Left lung (tissue), 10 donors: Measurements from ENCODE around the gene SRSF9. TPM values are rescaled to one million over a fixed set of nuclear protein-coding genes. Genes with fewer than 3 reads are reported as not detected.
"Not testable (repeated sequence)": the region's sequence is repeated elsewhere in the genome, so short reads cannot be mapped to it uniquely, and the experiment has no call there.

Source experiments
- ATAC-seq: fragments of 200-7000 bp; cut with Tn5 transposase; one replicate; pipeline ENCODE4 v1.9.1; 2020; ENCODE audit warnings: moderate library complexity
- DNase-seq, 4 donors: peaks; one replicate each; pipeline ENCODE4 v3.0.0-alpha.2; 2013 to 2020
- H3K27ac ChIP-seq, 2 donors: fragments of 200-600 bp; sonication (generic) in 1 of 2; one replicate each; pipeline versions ENCODE4 v1.5.0 to v1.8.0; 2020 to 2021
- H3K27me3 ChIP-seq, 2 donors: fragments of 200-600 bp; sonication (generic) in 1 of 2; one replicate each; pipeline versions ENCODE4 v1.5.0 to v1.8.0; 2020 to 2021
- H3K36me3 ChIP-seq, 2 donors: fragments of 200-600 bp; sonication (generic) in 1 of 2; one replicate each; pipeline versions ENCODE4 v1.5.0 to v1.8.0; 2020 to 2021
- H3K4me1 ChIP-seq, 2 donors: fragments of 200-600 bp; one replicate each; pipeline ENCODE4 v1.8.0; 2021
- H3K4me3 ChIP-seq, 2 donors: fragments of 200-600 bp; sonication (generic) in 1 of 2; one replicate each; pipeline versions ENCODE4 v1.5.0 to v1.8.0; 2020 to 2021; ENCODE audit warnings: mild to moderate bottlenecking in 1 of 2
- H3K9me3 ChIP-seq, 2 donors: fragments of 200-600 bp; sonication (generic) in 1 of 2; one replicate each; pipeline versions ENCODE4 v1.5.0 to v1.8.0; 2020 to 2021
- CTCF ChIP-seq, 2 donors: fragments of 200-600 bp; sonication (generic) in 1 of 2; IDR thresholded peaks; one replicate each; pipeline versions ENCODE4 v1.5.0 to v1.8.0; 2021; ENCODE audit warnings: antibody characterized with exemption in 2 of 2
- intact Hi-C, 2 donors: fragments of 100-400 bp; cut with DNase I; formaldehyde crosslinking; loops; one replicate each; pipeline versions ENCODE4 v1.11.2 to v1.14.2; 2022
- polyA plus RNA-seq, 6 donors: library from polyadenylated mRNA; unstranded; fragments of 120-200 nt; gene quantifications; one replicate each; pipeline ENCODE4 v1.2.1, GENCODE V29; 2013; ENCODE audit not compliant: insufficient read length in 6 of 6
- total RNA-seq, 2 donors: library from RNA; stranded (reverse); fragmentation: NEBNext Ultra II Directional; extraction: Animal tissue kit (Norgen Biotek cat#: 25700); gene quantifications; one replicate each; pipeline ENCODE4 v1.2.1, GENCODE V29; 2021
- donor health status: DM: no; HTN: yes; CAD: no.
- donor health status: DM: no; HTN: no; CAD: no.

Gene SRSF9
- total and polyA plus RNA-seq, 8 donors: 120 to 225 (median 197) TPM

DNA sequence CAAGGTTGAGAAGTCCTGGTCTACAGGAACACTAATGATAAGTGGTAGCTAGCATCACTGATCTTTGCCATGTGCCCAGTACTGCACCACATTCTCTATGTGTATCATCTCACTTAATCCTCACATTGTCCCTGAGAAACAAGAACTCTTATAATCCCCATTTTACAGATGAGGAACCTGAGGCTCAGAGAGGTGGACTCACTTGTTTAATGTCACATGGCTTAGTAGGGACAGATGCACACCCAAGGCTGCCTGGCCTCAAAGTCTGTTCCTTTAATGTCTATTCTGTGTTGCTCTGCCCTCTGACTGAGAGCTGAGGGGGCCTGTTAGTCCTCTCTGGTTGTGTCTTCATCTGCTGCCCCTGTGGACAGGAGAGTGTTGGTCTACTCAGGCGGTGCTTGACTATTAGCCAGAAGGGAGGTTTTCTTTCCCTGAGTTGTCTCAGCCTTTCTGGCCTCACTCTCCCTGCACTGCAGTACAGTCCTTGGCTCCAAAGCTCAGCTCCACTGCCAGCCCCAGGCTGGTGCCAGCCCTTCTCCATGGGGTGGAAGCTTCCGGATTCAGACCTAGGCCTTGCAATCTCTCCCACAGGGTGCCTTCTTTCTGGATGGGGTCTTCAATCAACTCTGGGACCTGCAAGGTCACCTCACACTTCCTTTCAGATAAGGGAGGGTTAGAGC, 21.4 kb upstream of the SRSF9 start:
- intact Hi-C loops: no loop called here
- TF ChIP-seq CTCF (IDR thresholded peaks at IDR 0.05): no peak
- ATAC-seq (no peak), DNase-seq (no peak)
- Histone ChIP-seq H3K4me1 (peaks cover 0 to 8% of the 10 kb centered on the region in 2 donors), H3K9me3 (no peaks in the 10 kb centered on the region), H3K27me3 (no peaks in the 10 kb centered on the region), H3K4me3 (no peak overlapping the region), H3K36me3 (peaks cover 0 to 12% of the 10 kb centered on the region in 2 donors), H3K27ac (no peak overlapping the region)

- Histone ChIP-seq H3K9me3 (no peaks in the 10 kb centered on the region), H3K27me3 (no peaks in the 10 kb centered on the region), H3K4me1 (peaks cover 0 to 5% of the 10 kb centered on the region in 2 donors), H3K4me3 (no peak overlapping the region), H3K27ac (no peak overlapping the region), H3K36me3 (peaks cover 0 to 12% of the 10 kb centered on the region in 2 donors)
- DNase-seq (no peak), ATAC-seq (no peak)
- intact Hi-C loops: no loop called here
- TF ChIP-seq CTCF (IDR thresholded peaks at IDR 0.05): no peak
Observed at GRCh38 chr12:120490325-120490724, 20.8 kb upstream of the SRSF9 start.

DNA sequence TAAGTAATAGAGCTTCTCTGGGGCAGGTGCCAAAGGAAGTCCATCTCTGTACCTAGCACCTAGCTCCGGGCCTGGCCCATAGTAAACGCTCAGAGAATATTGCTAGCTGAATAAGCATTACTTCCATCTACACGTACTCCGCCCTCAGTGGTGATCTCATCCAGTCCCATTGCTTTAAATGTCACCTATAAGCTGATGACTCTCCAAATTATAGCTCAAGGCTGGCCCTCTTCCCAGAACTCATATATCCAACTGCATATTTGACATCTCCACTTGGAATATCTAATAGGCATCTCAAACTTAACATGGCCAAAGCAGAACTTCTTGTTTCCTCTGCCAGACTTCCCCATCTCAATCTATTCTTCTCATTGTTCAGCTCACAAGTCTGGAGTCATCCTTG, 19.5 kb upstream of the SRSF9 start:
- ATAC-seq: no peak
- no peak for TF ChIP-seq CTCF (IDR thresholded peaks at IDR 0.05)
- Histone ChIP-seq H3K27me3 (no peaks in the 10 kb centered on the region), H3K36me3 (peaks cover 0 to 12% of the 10 kb centered on the region in 2 donors), H3K9me3 (no peaks in the 10 kb centered on the region), H3K27ac (no peak overlapping the region), H3K4me3 (no peak overlapping the region), H3K4me1 (no peaks in the 10 kb centered on the region)
- intact Hi-C loops: no loop called here
- no peak for DNase-seq

- TF ChIP-seq CTCF (IDR thresholded peaks at IDR 0.05): no peak
- peaks cover 0 to 12% of the 10 kb centered on the region in 2 donors for H3K36me3 ChIP-seq
- H3K4me3 ChIP-seq: no peak overlapping the region
- H3K9me3 ChIP-seq: no peaks in the 10 kb centered on the region
- H3K27ac ChIP-seq: no peak overlapping the region
- no peak for DNase-seq
- H3K27me3 ChIP-seq: no peaks in the 10 kb centered on the region
- H3K4me1 ChIP-seq: no peaks in the 10 kb centered on the region
- intact Hi-C loops: no loop called here
- ATAC-seq: no peak
Observed at GRCh38 chr12:120488057-120488640, 18.6 kb upstream of the SRSF9 start.

GRCh38 chr12:120487552-120487951, 18.0 kb upstream of the SRSF9 start:
- H3K27me3 ChIP-seq, DNase-seq, H3K9me3 ChIP-seq, H3K27ac ChIP-seq, H3K4me1 ChIP-seq, ATAC-seq, H3K4me3 ChIP-seq, intact Hi-C loops: not testable (repeated sequence)
- peaks cover 0 to 12% of the 10 kb centered on the region in 2 donors for H3K36me3 ChIP-seq
